Fibroblast of peridontal ligament (primary cell): ENCODE measurements around the gene HOXD8.

Source experiments
- DNase-seq: peaks from one replicate; pipeline ENCODE4 v3.0.0-alpha.2; 2010; ENCODE audit errors: extremely low read depth

HOXD8 gene

DNA sequence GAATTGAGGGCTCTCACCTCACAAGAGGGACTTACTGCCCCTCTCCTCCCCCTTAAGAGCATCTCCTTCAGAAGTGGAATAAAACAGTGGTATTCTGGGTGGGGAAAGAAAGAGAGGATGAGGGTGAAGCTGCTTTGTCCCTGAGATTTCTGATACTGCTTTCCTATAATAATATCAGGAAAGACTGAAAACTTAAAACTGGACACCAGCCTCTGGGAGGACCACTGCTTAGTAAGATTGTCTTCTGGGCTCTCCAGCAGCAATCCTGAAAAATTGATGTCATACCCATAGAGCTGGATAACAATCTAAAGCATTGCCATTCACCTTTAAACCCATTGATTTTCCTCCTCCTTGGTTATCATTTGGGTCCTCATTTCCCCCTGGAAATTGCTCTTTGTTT is 17.1 kb downstream of the HOXD8 start:
- DNase-seq = no peak

DNA sequence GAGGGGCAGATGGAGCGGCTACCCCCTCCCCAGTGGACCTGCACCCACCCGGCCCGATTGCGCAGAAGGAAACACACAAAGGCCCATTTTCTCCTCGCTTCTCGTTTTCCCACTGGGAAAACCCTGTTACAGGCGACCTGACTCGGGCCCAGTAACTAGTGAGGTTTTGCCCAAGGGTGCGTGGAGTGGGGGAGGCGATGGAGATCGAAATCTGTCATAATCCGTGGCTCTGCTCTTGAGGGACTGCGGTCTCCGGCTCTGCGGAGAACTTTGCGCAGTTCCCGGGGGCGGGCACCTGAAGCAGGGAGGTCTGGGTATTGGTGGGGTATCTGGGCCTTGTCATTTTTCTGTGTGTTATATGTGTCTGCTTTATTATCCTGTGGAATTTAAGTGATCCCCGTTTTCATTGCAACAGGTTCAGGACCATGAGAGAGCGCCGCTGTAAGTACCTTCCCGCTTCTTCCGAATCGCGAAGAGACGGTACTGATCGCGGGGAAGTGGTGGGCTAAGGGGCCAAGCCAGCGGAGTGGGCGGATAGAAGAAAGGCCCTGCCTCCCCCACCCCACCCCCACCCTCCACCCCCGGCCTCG is 17.8 kb downstream of the HOXD8 start:
- DNase-seq = no peak

DNA sequence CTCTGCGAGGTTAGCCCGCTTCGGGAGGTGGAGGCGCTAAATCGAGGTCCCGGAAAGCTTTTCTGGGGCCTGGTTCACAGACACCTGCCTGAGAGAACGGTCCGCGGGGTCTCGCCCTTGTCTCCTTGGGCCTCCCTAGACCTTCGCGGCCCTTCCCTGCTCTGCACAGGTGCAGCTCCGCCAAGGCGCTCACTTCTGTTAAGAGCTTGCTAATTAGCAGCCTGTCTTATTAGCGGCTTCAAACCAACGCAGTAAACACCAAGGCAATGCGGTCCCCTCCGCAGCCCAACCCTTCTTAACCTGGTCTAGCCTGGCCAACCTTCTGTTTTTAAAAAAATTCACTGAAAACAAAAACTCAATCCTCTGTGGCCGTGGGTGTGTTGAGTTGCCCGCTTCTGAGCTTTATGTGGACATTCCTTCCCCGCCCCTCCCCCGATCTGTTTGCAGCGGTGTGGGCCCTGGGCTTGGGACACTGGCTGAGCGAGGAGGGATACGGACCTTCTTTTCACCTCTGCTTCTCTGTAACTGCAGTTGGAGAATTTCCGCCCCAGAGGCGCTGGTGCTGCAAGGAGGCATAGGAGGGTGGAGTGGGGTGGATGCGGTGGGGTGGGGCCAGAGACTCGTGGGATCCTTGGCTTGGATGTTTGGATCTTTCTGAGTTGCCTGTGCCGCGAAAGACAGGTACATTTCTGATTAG is 18.4 kb downstream of the HOXD8 start:
- no peak for DNase-seq

GRCh38 chr2:176148751-176149421 is 19.4 kb downstream of the HOXD8 start:
- no peak for DNase-seq

GRCh38 chr2:176149481-176149938 is 20.0 kb downstream of the HOXD8 start:
- no peak for DNase-seq

DNA sequence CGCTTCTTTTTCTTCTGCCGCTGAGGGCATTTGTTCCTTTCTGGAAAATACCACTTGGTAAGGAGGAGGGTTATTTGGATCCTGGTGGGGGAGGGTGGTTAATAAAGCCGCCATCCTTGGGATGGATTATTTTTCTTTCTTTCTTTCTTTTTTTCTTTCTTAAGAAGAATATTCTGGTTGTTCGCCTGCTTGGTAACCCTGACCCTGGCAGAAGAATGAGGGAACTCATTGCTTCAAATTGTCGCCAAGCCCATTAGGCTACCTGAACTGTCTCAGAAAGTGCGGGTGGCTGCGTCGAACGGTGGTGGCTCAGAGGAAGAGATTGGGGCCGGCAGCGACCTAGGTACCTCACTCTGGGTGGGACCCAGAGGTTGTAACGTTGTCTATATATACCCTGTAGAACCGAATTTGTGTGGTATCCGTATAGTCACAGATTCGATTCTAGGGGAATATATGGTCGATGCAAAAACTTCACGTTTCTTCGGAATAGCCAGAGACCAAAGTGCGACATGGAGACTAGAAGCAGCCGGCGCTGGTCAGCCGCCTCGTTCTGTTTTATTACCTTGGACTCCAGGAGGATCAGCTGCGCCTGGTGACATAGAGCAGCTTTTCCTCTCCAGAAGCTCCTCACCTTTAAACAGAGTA is 20.6 kb downstream of the HOXD8 start:
- no peak for DNase-seq

GRCh38 chr2:176150584-176151441 is 21.3 kb downstream of the HOXD8 start:
- no peak for DNase-seq

- DNase-seq = no peak
These were observed 22.2 kb downstream of the HOXD8 start, which contains the start of gene HOXD4 for GRCh38 chr2:176151442-176152287. Gene HOXD4 (plus strand): TSS chr2:176151550. CDS start chr2:176151634, 84 bp downstream.

- no peak for DNase-seq
These were observed 23.1 kb downstream of the HOXD8 start for GRCh38 chr2:176152350-176153181.

DNA sequence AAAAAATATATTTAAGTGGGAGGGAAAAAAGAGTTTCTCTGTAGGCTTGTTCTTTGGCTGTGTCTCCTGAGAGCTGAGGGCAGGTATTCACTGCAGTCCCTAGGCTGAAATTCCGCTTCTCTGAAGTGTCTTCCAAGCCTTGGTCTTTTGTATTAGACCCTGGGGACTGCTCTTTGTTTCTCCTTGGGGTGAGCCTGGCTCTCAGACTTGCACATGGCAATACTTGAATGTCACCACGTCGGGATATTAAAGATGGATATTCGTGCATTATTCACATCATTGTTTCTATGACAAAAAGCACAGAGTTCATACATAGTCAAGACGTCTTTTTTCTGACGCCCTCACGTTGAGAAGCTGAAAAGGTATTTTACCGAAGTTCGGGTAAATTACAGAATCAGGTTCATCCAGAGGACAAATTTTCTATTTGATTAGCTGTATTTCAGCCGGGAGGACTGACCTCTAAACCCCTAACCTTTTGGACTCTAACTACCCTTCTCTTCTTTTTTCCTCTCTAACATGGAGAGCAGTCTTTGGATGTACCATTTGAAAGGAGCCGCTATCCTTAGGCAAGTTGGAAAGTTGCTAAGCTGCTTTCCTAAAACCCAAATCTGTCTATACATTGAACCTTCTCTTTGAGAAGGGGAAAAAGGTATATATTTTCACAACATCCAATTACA is 25.2 kb downstream of the HOXD8 start:
- no peak for DNase-seq

GRCh38 chr2:176155356-176156044 is 26.0 kb downstream of the HOXD8 start:
- DNase-seq = no peak

GRCh38 chr2:176156301-176156806 is 26.8 kb downstream of the HOXD8 start:
- no peak for DNase-seq

DNA sequence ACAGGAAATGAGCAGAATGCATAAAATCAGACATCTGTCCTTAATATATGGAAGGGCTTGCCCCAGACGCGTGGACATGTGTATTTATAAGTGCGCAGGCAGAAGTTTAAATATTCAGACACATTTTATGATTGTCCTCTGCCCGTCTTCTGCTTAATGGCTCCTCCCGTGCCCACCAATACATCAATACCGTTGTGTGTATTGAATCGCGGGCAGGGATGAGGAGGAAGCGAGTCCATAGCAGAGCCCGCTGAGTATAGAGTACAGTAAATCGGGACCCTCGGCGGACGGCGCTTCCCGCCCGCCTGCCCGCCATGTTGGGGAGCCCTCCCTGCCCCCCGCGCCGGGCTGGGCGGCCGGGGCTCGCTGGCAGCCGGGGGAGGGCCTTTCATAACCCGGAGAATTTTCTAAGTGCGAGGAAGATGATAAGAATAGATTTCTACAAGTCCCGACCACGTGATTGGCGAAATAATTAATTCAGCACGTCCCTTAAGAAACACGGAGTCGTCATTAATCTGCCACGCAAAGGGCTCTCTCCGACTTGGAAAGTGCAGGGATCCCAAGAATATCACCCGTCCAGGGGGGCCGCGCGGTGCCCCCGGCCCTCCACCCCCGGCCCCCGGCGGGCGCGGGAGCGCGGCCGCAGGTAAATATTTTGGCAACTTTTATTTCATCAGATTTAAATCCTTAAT is 27.4 kb downstream of the HOXD8 start, which contains the start of gene HOXD3:
Gene HOXD3 (plus strand): TSS at position 501 of the 692 bp plus-strand sequence. CDS start 11,808 bp downstream, outside the sequence.
- no peak for DNase-seq

- DNase-seq = no peak
These were observed 28.1 kb downstream of the HOXD8 start for GRCh38 chr2:176157499-176158185.

DNA sequence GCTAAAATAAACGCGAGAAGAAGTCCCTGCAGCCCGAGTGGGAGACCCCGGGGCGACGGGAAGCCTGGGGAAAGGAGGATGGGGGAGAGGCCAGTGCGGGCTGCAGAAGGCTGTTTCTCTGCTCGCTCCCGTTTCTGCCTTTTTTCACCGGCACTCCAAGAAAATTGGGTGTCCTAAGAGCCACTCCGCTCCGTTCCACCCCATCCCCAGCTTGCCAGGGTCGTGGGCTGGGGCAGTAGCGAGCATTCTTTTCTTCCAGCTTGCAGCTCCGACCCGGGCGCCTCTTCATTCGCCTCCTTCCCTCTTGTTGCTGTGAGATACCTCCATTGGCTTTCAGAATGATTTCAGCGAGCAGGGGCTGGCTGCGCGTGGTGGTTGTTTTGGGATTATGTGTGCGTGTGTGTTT is 28.7 kb downstream of the HOXD8 start:
- DNase-seq = no peak

DNA sequence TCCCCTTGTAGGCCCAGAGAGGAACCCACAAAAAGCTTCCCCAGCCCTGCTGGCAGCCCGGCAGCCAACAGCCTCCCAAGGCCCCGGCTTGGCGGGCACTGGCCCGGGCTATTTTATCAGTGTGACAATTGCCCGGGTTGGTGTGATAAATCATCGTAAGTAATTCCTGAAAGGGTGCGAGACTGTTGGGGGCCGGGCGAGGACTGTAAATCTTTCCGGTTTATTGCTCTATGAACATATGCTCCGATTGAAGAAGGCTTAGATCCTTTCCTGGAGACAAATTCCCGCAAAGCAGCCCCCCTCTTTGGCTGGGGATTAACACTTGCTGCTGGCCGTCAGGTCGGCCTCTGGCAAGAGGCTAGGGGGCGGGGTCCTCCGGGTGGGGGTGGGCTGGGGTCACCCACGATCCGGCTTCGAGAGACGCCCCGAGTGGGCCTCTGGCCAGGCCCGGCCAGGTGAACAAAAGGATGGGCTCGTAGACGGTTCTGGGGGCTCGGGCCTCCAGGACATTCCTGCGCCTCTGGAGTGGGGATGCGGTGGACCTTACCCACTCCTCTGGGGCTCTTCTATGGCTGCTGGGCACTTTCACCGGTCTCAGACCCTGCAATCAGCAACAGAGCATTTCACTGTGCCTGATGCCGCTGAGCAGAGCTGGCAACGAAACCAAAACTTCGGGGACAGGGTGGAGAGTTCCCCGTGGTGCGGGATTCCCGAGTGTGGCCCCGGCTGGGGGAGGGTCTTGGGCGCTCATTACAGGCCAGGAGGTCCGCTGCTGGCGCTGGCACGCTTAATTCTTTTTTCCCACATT is 29.6 kb downstream of the HOXD8 start:
- DNase-seq = no peak
